Gastrocnemius medialis (tissue), 4 donors: ENCODE measurements around the gene DENND4C.

Experiments used
- POLR2A ChIP-seq, 2 donors: fragments of 450-650 bp; IDR thresholded peaks; one replicate each; pipeline ENCODE4 v1.6.1; 2017; ENCODE audit warnings: antibody characterized with exemption in 2 of 2, mild to moderate bottlenecking in 2 of 2, moderate library complexity in 2 of 2
- TF ChIP-seq, protein P1 (sequence below), 5 experiments: fragments of 450-650 bp in 3 of 5; fragments of 200-600 bp in 2 of 5; sonication (generic) in 2 of 5; IDR thresholded peaks in 4 of 5; conservative IDR thresholded peaks in 1 of 5; 1 replicate in 4 of 5; 2 replicates in 1 of 5; pipeline ENCODE4 v1.5.1; 2016 to 2019; ENCODE audit warnings: antibody characterized with exemption in 5 of 5, mild to moderate bottlenecking in 3 of 5, moderate library complexity in 3 of 5

- TF ChIP-seq, protein P1, sequence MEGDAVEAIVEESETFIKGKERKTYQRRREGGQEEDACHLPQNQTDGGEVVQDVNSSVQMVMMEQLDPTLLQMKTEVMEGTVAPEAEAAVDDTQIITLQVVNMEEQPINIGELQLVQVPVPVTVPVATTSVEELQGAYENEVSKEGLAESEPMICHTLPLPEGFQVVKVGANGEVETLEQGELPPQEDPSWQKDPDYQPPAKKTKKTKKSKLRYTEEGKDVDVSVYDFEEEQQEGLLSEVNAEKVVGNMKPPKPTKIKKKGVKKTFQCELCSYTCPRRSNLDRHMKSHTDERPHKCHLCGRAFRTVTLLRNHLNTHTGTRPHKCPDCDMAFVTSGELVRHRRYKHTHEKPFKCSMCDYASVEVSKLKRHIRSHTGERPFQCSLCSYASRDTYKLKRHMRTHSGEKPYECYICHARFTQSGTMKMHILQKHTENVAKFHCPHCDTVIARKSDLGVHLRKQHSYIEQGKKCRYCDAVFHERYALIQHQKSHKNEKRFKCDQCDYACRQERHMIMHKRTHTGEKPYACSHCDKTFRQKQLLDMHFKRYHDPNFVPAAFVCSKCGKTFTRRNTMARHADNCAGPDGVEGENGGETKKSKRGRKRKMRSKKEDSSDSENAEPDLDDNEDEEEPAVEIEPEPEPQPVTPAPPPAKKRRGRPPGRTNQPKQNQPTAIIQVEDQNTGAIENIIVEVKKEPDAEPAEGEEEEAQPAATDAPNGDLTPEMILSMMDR (IDR thresholded peaks at IDR 0.05 in 4 of 5, conservative IDR thresholded peaks at IDR 0.05 in 1 of 5), result no peak
- no peak for TF ChIP-seq POLR2A (IDR thresholded peaks at IDR 0.05)
Measured at GRCh38 chr9:19385786-19386501, 155.5 kb downstream of the DENND4C start.
